ENCODE results near the gene LMO3.

LMO3 gene

DNA sequence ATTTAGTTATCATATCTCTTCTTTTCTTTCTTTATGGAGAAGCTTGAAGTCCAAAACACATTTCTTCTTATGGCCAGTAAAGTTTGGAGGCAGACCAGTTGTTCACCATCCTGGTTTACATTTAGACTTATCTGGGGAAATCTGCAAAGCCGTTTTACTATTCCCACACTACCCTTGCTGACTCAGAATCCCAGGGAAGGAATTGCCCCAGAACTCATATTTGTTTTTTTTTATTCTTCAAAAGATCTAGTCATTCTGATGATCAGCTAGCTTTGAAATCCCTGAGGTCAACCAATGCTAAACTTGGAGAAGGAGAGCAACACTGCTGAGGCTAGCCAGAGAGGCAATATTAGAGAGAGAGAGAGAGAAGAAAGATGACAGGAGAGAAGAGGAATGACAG is 12.3 kb upstream of the LMO3 start:
- no peaks in the 10 kb centered on the region for H4K20me1 ChIP-seq (ENCODE audit: insufficient read depth, low read length, poor library complexity, severe bottlenecking)

DNA sequence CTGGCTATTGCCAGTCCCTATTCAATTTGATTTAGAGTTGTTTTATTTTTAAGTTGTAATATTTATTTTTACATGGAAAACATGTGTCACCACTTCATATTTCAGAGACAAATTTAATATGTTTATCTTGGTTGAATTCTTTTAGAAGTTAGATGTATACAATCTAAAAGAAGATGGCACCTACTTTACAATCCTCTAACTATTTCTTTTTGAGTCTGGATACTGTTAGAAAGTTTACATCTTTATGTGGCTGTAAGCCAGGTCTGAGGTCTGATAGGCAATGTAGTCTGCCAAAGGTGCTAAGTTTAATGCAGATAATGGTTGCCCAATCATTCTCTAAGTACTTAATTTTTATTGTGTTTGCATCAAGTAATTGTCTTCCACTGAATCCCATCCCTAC is 7.2 kb upstream of the LMO3 start:
- Histone ChIP-seq H3K79me2 (ENCODE audit: insufficient read depth, low read length) (no peaks in the 10 kb centered on the region), H3K4me1 (ENCODE audit: insufficient read depth, low read length, poor library complexity, severe bottlenecking) (no peaks in the 10 kb centered on the region), H3F3A (ENCODE audit: low read depth) (no peaks in the 10 kb centered on the region), H3K9ac (ENCODE audit: low read depth, low read length, poor library complexity, severe bottlenecking) (no peak overlapping the region), H3K27me3 (ENCODE audit: insufficient read depth, low read length, poor library complexity, severe bottlenecking) (no peaks in the 10 kb centered on the region), H3K4me2 (ENCODE audit: low read depth, low read length, poor library complexity, severe bottlenecking) (no peak overlapping the region), H2AFZ (ENCODE audit: low read length) (no peak overlapping the region), H3K4me3 (ENCODE audit: low read length, poor library complexity, severe bottlenecking) (no peak overlapping the region), H3K9me2 (replicated peaks; ENCODE audit: low read depth, low read length) (no peaks in the 10 kb centered on the region), H3K9me3 (ENCODE audit: insufficient read depth, low read depth, low read length) (no peaks in the 10 kb centered on the region), H3K36me3 (ENCODE audit: insufficient read depth, low read length) (no peaks in the 10 kb centered on the region), H4K20me1 (ENCODE audit: insufficient read depth, low read length, poor library complexity, severe bottlenecking) (no peaks in the 10 kb centered on the region)
- TF ChIP-seq EZH2phosphoT487 (IDR thresholded peaks at IDR 0.05; ENCODE audit: borderline replicate concordance), result no peak
- TF ChIP-seq, protein P1, sequence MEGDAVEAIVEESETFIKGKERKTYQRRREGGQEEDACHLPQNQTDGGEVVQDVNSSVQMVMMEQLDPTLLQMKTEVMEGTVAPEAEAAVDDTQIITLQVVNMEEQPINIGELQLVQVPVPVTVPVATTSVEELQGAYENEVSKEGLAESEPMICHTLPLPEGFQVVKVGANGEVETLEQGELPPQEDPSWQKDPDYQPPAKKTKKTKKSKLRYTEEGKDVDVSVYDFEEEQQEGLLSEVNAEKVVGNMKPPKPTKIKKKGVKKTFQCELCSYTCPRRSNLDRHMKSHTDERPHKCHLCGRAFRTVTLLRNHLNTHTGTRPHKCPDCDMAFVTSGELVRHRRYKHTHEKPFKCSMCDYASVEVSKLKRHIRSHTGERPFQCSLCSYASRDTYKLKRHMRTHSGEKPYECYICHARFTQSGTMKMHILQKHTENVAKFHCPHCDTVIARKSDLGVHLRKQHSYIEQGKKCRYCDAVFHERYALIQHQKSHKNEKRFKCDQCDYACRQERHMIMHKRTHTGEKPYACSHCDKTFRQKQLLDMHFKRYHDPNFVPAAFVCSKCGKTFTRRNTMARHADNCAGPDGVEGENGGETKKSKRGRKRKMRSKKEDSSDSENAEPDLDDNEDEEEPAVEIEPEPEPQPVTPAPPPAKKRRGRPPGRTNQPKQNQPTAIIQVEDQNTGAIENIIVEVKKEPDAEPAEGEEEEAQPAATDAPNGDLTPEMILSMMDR (conservative IDR thresholded peaks at IDR 0.05; ENCODE audit: low read length), result no peak

More for the DNA sequence above, 12.3 kb upstream of the LMO3 start:
- Histone ChIP-seq H3K9me3 (ENCODE audit: insufficient read depth, low read depth, low read length) (no peaks in the 10 kb centered on the region), H3K4me2 (ENCODE audit: low read depth, low read length, poor library complexity, severe bottlenecking) (no peak overlapping the region), H2AFZ (ENCODE audit: low read length) (no peak overlapping the region), H3K4me3 (ENCODE audit: low read length, poor library complexity, severe bottlenecking) (no peak overlapping the region), H3K9ac (ENCODE audit: low read depth, low read length, poor library complexity, severe bottlenecking) (no peak overlapping the region), H3K27me3 (ENCODE audit: insufficient read depth, low read length, poor library complexity, severe bottlenecking) (no peaks in the 10 kb centered on the region), H3K4me1 (ENCODE audit: insufficient read depth, low read length, poor library complexity, severe bottlenecking) (no peaks in the 10 kb centered on the region), H3K9me2 (replicated peaks; ENCODE audit: low read depth, low read length) (no peaks in the 10 kb centered on the region), H3K79me2 (ENCODE audit: insufficient read depth, low read length) (no peaks in the 10 kb centered on the region), H3F3A (ENCODE audit: low read depth) (no peaks in the 10 kb centered on the region), H3K36me3 (ENCODE audit: insufficient read depth, low read length) (no peaks in the 10 kb centered on the region)
- no peak for TF ChIP-seq EZH2phosphoT487 (IDR thresholded peaks at IDR 0.05; ENCODE audit: borderline replicate concordance)
- TF ChIP-seq, protein P1 (conservative IDR thresholded peaks at IDR 0.05; ENCODE audit: low read length), result no peak

DNA sequence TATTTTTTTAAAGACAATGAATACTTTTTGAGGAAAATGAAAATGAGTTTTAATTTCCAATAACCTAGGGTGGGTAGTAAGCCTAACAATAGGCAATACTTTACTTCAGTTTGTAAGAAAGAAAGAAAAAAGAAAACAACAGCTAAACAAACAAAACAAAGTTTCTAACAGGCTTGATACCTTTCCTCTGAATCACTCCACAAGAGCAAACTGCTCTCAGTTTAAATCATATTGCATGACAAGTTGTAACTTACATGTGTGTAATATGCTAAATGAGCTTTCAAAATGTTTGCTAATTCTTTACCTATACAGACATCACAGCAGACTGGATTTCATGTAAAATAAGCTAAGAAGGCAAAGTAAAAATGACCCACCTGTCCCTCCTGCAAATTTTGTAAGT is 6.7 kb upstream of the LMO3 start:
- Histone ChIP-seq H3K4me1 (ENCODE audit: insufficient read depth, low read length, poor library complexity, severe bottlenecking) (no peaks in the 10 kb centered on the region), H3K4me3 (ENCODE audit: low read length, poor library complexity, severe bottlenecking) (peak overlapping the region; percentile 62), H3K4me2 (ENCODE audit: low read depth, low read length, poor library complexity, severe bottlenecking) (peak overlapping the region; percentile 64), H3K9me2 (replicated peaks; ENCODE audit: low read depth, low read length) (no peaks in the 10 kb centered on the region), H3K27me3 (ENCODE audit: insufficient read depth, low read length, poor library complexity, severe bottlenecking) (no peaks in the 10 kb centered on the region), H4K20me1 (ENCODE audit: insufficient read depth, low read length, poor library complexity, severe bottlenecking) (no peaks in the 10 kb centered on the region), H3K36me3 (ENCODE audit: insufficient read depth, low read length) (no peaks in the 10 kb centered on the region), H3K9me3 (ENCODE audit: insufficient read depth, low read depth, low read length) (no peaks in the 10 kb centered on the region), H2AFZ (ENCODE audit: low read length) (no peak overlapping the region), H3K9ac (ENCODE audit: low read depth, low read length, poor library complexity, severe bottlenecking) (no peak overlapping the region), H3F3A (ENCODE audit: low read depth) (no peaks in the 10 kb centered on the region), H3K79me2 (ENCODE audit: insufficient read depth, low read length) (no peaks in the 10 kb centered on the region)
- TF ChIP-seq, protein P1 (conservative IDR thresholded peaks at IDR 0.05; ENCODE audit: low read length), result no peak
- no peak for TF ChIP-seq EZH2phosphoT487 (IDR thresholded peaks at IDR 0.05; ENCODE audit: borderline replicate concordance)

Data from Loucy (cell line).